ENCODE measurements around the gene NDUFAF7. TPM values are rescaled to one million over a fixed set of nuclear protein-coding genes. Genes with fewer than 3 reads are reported as not detected.

The NDUFAF7 gene
- total and polyA plus RNA-seq, 2 of the 13 experiments (the other 11 are each of a cell fraction or from before 2014, with no cell fraction given): 27.0 to 40.8 TPM

DNA sequence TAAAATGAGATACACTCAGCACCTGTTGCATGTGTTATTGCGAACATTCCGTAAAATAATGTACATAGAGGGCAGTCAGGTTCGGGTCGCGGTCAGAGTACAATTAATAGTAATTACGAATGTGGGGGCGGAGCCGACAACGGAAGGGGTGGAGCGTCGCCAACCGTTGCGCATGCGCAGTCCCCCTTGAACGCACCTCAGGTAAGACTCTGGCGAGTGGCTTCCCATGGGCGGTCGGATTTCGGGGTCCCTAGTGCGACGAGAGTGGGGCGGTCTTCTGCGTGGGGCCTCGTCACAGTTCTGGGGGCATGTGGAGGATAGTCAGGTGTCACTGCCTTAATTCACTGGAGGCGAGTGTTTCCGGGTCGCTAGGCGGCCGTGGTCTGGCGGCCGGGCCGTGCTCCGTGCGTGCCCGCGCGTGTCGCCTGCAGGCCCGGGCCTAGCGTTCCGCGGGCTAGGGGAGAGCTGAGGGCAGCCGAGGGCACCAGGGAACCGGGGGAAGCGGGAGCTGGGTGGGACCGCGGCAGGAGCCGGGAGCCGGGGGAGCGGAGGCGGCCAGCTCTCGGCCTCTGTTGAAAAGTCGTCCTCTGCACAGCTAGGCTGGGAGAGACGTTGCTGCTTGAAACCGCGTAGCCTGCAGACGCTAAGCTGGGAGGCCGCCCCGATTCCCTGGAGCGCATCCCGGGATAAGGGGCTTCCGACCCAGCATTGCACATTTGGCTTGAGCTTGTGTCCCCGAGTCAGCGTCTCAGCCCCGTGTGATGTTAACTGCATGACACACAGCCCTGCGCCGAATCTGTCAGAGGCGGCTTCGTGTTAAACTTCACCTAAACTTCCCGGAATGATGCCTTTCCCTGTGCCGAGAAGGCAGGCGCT is 34.9 kb upstream of the NDUFAF7 start, which contains the start of gene CEBPZOS (continued):
- TF ChIP-seq, protein P1, sequence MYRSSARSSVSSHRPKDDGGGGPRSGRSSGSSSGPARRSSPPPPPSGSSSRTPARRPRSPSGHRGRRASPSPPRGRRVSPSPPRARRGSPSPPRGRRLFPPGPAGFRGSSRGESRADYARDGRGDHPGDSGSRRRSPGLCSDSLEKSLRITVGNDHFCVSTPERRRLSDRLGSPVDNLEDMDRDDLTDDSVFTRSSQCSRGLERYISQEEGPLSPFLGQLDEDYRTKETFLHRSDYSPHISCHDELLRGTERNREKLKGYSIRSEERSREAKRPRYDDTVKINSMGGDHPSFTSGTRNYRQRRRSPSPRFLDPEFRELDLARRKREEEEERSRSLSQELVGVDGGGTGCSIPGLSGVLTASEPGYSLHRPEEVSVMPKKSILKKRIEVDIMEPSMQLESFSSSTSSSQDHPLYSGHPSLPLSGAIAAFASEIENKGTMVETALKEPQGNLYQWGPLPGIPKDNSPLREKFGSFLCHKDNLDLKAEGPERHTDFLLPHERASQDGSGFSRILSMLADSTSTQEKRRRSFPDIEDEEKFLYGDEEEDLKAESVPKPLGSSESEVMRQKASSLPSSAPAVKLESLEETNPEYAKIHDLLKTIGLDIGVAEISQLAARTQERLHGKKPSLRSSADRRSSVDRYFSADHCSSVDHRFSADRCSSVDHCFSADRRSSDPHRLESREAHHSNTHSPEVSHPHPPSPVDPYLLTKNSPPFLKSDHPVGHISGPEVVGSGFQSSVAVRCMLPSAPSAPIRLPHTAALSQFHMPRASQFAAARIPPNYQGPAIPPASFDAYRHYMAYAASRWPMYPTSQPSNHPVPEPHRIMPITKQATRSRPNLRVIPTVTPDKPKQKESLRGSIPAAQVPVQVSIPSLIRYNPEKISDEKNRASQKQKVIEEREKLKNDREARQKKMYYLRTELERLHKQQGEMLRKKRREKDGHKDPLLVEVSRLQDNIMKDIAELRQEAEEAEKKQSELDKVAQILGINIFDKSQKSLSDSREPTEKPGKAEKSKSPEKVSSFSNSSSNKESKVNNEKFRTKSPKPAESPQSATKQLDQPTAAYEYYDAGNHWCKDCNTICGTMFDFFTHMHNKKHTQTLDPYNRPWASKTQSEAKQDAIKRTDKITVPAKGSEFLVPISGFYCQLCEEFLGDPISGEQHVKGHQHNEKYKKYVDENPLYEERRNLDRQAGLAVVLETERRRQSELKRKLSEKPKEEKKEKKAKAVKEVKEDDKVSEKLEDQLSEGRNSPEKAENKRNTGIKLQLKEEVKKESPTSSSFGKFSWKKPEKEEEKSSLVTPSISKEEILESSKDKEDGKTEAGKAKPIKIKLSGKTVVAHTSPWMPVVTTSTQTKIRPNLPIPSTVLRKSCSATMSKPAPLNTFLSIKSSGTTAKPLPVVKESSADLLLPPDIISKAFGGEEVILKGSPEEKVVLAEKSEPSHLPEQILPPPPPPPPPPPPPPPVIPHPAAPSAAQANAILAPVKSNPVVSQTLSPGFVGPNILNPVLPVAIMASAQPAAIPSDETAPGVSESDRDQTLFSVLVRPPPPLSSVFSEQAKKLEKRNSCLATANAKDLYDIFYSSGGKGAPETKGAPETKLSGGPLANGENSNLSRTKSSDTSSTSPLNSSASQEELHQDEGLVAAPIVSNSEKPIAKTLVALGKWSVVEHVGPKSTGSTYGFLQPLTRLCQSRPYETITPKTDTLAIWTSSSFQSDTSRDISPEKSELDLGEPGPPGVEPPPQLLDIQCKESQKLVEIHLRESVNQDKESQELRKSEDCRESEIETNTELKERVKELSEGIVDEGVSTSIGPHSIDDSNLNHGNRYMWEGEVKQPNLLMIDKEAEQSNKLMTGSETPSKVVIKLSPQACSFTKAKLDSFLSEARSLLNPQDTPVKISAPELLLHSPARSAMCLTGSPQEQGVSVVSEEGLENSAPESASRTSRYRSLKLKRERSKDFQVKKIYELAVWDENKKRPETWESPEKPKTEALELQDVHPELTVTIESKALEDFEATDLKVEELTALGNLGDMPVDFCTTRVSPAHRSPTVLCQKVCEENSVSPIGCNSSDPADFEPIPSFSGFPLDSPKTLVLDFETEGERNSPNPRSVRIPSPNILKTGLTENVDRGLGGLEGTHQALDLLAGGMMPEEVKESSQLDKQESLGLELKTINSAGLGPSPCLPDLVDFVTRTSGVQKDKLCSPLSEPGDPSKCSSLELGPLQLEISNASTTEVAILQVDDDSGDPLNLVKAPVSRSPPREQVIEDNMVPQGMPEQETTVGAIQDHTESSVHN (CRISPR knock-in tag; IDR thresholded peaks at IDR 0.05): no peak
- TF ChIP-seq ZNF180 (CRISPR knock-in tag; IDR thresholded peaks at IDR 0.05; ENCODE audit: borderline replicate concordance, low read depth) (no peak), GTF3A (CRISPR knock-in tag; conservative IDR thresholded peaks at IDR 0.05) (no peak), SAP130 (CRISPR knock-in tag; IDR thresholded peaks at IDR 0.05; ENCODE audit: low read depth) (peak; percentile 72), TOE1 (CRISPR knock-in tag; IDR thresholded peaks at IDR 0.05) (no peak), ZBTB1 (CRISPR knock-in tag; IDR thresholded peaks at IDR 0.05; ENCODE audit: borderline replicate concordance) (peak; percentile 79; the same call in 1 of the 2 replicates), PRPF4 (IDR thresholded peaks at IDR 0.05; ENCODE audit: low read depth, low read length, poor library complexity, severe bottlenecking) (no peak), ZC3H13 (CRISPR knock-in tag; IDR thresholded peaks at IDR 0.05) (no peak; the same call in 1 of the 2 replicates), ZBTB10 (CRISPR knock-in tag; IDR thresholded peaks at IDR 0.05; ENCODE audit: borderline replicate concordance) (peak; percentile 95)
- TF ChIP-seq, protein P2, sequence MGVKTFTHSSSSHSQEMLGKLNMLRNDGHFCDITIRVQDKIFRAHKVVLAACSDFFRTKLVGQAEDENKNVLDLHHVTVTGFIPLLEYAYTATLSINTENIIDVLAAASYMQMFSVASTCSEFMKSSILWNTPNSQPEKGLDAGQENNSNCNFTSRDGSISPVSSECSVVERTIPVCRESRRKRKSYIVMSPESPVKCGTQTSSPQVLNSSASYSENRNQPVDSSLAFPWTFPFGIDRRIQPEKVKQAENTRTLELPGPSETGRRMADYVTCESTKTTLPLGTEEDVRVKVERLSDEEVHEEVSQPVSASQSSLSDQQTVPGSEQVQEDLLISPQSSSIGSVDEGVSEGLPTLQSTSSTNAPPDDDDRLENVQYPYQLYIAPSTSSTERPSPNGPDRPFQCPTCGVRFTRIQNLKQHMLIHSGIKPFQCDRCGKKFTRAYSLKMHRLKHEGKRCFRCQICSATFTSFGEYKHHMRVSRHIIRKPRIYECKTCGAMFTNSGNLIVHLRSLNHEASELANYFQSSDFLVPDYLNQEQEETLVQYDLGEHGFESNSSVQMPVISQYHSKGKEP (CRISPR knock-in tag; IDR thresholded peaks at IDR 0.05): peak; percentile 85
- TF ChIP-seq, protein P3, sequence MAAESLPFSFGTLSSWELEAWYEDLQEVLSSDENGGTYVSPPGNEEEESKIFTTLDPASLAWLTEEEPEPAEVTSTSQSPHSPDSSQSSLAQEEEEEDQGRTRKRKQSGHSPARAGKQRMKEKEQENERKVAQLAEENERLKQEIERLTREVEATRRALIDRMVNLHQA (CRISPR knock-in tag; IDR thresholded peaks at IDR 0.05): 0 out of 2 replicates have a peak, but pooled peaks have one; percentile 29
